VCaP (cell line): ENCODE results near the gene SESN2.

Experiments used
- H3K27ac ChIP-seq: fragments of 450-650 bp; 2 replicates; pipeline ENCODE4 v1.5.1; 2017
- TF ChIP-seq, protein P1 (sequence below): fragments of 450-650 bp; conservative IDR thresholded peaks from 2 replicates; pipeline ENCODE4 v1.5.1; 2017; ENCODE audit warnings: mild to moderate bottlenecking, moderate library complexity

SESN2 gene

DNA sequence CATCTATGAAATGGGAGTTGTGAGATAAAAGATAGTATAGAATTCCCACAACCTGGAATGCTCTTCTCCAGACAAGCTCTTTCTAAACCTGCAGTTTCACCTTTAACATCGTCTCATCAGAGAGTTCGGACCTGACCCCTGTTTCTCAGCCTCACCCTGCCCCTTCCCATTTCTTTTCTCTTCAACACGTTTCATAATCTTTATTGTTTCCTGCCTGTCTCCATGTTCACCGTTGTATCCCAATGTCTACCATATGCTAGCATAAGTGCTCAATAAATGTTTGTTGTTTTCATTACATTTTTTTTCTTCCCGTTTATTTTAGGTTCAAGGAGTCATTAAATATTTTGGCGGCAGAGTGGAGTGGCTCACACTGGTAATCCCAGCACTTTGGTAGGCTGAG is 32.4 kb downstream of the SESN2 start:
- no peak overlapping the region for H3K27ac ChIP-seq
- TF ChIP-seq, protein P1, sequence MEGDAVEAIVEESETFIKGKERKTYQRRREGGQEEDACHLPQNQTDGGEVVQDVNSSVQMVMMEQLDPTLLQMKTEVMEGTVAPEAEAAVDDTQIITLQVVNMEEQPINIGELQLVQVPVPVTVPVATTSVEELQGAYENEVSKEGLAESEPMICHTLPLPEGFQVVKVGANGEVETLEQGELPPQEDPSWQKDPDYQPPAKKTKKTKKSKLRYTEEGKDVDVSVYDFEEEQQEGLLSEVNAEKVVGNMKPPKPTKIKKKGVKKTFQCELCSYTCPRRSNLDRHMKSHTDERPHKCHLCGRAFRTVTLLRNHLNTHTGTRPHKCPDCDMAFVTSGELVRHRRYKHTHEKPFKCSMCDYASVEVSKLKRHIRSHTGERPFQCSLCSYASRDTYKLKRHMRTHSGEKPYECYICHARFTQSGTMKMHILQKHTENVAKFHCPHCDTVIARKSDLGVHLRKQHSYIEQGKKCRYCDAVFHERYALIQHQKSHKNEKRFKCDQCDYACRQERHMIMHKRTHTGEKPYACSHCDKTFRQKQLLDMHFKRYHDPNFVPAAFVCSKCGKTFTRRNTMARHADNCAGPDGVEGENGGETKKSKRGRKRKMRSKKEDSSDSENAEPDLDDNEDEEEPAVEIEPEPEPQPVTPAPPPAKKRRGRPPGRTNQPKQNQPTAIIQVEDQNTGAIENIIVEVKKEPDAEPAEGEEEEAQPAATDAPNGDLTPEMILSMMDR: no peak

DNA sequence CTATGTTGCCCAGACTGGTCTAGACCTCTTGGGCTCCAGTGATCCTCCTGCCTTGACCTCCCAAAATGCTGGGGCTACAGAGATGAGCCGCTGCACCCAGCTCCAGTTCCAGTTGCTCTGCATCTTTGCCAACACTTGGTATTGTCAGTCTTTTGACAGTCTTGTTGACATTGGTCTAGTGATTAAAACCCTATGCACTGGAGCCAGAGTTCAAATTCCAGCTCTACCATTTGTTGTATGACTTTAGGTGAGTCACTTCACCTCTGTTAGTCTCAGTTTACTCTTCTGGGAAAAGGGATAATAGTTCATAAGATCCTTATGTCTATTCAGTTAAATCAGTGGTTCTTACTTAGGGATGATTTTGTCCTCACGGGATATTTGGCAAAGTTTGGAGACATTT is 36.6 kb downstream of the SESN2 start:
- no peak overlapping the region for H3K27ac ChIP-seq
- TF ChIP-seq, protein P1: no peak

DNA sequence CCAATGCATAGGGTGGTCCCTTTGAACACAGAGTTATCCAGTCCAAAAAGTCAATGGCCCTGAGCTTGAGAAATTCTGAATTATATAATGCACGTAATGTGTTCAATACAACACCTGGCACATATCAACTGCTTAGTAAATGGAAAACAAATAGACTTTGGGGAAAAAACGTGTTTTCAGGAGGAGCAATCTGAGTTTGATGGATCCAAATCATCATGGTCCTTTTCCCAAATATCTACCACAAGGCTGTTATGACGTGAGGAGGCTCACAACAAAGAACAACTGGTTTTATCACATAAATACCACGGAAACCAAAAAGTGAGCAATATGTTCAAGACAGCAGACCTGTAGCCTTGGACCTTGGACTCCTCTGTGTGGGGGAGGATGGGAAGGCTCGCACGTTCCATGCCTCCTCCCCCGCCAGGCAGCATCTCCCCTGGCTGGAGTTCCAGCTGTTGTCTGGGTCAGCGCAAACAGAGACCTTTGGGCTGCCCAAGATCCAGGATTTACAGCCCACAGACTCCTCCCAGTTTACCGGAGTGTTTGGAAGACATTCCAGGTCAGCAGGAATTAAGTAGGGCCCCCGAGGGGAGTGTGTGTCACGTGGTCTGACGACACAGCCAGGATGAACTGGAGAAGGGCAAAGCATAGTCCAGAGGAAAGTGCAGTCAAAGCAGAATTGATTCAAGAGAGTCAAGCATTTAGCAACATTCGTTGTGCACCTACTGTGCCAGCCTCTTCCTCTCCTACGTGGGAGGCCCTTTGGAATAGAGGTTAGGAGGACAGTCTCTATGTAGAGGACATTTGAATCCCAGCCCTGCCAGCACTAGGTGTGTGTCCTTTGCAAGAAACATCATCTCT is 37.3 kb downstream of the SESN2 start:
- H3K27ac ChIP-seq: no peak overlapping the region
- TF ChIP-seq, protein P1: no peak

DNA sequence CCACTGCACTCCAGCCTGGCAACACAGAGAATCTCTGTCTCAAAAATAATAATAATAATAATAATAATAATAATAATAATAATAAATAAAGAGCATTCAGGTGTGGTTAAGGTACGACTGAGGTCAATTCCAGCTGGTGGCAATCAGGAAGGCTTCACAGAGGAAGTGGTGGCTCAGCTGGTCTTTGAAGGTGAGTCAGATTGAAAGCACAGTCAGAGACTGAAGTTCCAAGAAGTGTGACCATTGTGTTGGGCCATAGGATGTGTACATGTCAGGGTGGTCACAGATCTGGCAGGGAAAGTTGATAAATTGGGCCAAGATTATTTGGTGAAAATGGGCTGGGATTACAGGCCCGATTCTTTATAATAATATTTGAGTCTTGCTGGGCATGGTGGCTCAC is 38.5 kb downstream of the SESN2 start:
- TF ChIP-seq, protein P1: no peak
- no peak overlapping the region for H3K27ac ChIP-seq

DNA sequence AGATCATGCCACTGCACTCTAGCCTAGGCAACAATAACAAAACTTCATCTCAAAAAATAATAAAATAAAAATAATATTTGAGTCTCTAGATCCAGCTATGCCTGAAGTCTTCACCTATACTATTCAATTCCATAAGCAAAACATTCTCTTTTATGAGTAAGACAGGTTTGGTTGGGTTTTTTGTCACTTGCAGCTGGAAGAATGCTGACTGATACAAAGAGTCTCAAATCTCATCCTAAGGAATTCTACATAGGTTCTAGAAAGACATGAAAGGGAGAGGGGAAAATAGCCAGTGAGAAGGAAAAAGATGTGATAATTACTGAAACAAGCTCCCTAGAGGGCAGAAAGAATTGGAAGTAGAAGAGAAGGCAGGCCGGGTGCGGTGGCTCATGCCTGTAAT is 39.1 kb downstream of the SESN2 start:
- H3K27ac ChIP-seq: no peak overlapping the region
- TF ChIP-seq, protein P1: no peak

DNA sequence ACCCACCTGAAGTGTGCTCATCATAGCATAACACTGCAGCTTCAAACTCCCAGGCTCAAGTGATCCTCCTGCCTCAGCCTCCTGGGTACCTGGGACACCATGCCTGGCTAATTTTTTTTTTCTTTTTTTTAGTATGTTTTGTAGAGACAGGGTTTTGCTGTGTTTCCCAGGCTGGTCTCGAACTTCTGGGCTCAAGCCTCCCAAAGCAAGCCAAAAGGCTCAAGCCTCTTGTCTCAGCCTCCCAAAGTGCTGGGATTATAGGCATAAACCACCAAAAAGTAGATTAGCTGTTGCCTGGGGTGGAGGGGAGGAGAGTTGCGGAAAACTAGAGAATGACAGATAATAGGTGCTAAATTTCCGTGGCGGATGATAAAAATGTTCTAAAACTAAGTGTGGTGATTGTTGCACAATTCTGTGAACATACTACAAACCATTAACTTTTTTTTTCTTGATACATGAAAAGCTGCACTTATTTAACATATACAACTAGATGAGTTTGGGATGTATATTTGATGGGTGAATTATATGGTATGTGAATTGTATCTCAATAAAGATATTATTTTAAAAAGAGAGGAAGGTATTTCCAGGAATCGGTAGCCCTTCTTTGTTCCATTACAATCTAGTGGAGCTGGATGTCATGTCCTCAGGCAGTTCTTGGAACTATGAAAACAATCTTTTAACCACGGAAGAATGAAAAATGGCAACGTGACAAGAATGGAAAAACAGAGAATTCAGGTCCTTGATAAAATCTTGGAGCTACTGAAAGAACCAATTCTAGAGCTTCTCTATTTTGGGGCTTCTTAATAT is 42.3 kb downstream of the SESN2 start:
- TF ChIP-seq, protein P1: no peak
- no peak overlapping the region for H3K27ac ChIP-seq

DNA sequence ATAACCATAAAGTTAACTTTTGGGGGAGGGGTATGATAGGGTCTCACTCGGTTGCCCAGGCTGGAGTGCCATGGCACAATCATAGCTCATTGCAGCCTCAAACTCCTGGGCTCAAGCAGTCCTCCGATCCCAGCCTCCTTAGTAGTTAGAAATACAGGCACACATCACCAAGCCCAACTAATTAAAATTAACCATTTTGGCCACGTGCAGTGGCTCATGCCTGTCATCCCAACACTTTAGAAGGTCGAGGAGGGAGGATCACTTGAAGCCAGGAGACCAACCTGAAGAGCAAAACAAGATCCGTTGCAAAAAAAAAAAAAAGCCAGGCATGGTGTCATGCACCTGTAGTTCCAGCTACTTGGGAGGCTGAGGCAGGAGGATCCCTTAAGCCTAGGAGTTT is 42.9 kb downstream of the SESN2 start:
- TF ChIP-seq, protein P1: no peak
- no peak overlapping the region for H3K27ac ChIP-seq
